ENCODE measurements around the gene CCDC148.

The CCDC148 gene

GRCh38 chr2:158144914-158145625, 311.5 kb downstream of the CCDC148 start:
- TF ChIP-seq CTCF (IDR thresholded peaks at IDR 0.05; ENCODE audit: low read depth, low read length), result no peak
- Histone ChIP-seq H3K9me3 (no peaks in the 10 kb centered on the region), H3K4me3 (ENCODE audit: low read depth, low read length) (no peak overlapping the region), H3K27me3 (no peaks in the 10 kb centered on the region), H3K4me1 (no peaks in the 10 kb centered on the region), H3K36me3 (no peaks in the 10 kb centered on the region)
- no peak for DNase-seq

GRCh38 chr2:158143703-158144360, 312.7 kb downstream of the CCDC148 start:
- DNase-seq, result no peak
- H3K4me3 ChIP-seq (ENCODE audit: low read depth, low read length), result no peak overlapping the region
- H3K9me3 ChIP-seq, result no peaks in the 10 kb centered on the region
- no peaks in the 10 kb centered on the region for H3K27me3 ChIP-seq
- TF ChIP-seq CTCF (IDR thresholded peaks at IDR 0.05; ENCODE audit: low read depth, low read length), result no peak
- H3K4me1 ChIP-seq, result no peaks in the 10 kb centered on the region
- no peaks in the 10 kb centered on the region for H3K36me3 ChIP-seq

- no peak overlapping the region for H3K4me3 ChIP-seq (ENCODE audit: low read depth, low read length)
- no peaks in the 10 kb centered on the region for H3K36me3 ChIP-seq
- TF ChIP-seq CTCF (IDR thresholded peaks at IDR 0.05; ENCODE audit: low read depth, low read length), result no peak
- H3K9me3 ChIP-seq, result no peaks in the 10 kb centered on the region
- H3K4me1 ChIP-seq, result no peaks in the 10 kb centered on the region
- DNase-seq, result no peak
- H3K27me3 ChIP-seq, result no peaks in the 10 kb centered on the region
Observed at GRCh38 chr2:158142568-158143332, 313.8 kb downstream of the CCDC148 start.

GRCh38 chr2:158142165-158142564, 314.4 kb downstream of the CCDC148 start:
- no peaks in the 10 kb centered on the region for H3K9me3 ChIP-seq
- no peaks in the 10 kb centered on the region for H3K4me1 ChIP-seq
- H3K27me3 ChIP-seq, result no peaks in the 10 kb centered on the region
- H3K36me3 ChIP-seq, result no peaks in the 10 kb centered on the region
- no peak for DNase-seq
- no peak for TF ChIP-seq CTCF (IDR thresholded peaks at IDR 0.05; ENCODE audit: low read depth, low read length)
- no peak overlapping the region for H3K4me3 ChIP-seq (ENCODE audit: low read depth, low read length)

- H3K4me1 ChIP-seq, result no peaks in the 10 kb centered on the region
- DNase-seq, result no peak
- no peaks in the 10 kb centered on the region for H3K36me3 ChIP-seq
- no peaks in the 10 kb centered on the region for H3K27me3 ChIP-seq
- TF ChIP-seq CTCF (IDR thresholded peaks at IDR 0.05; ENCODE audit: low read depth, low read length), result no peak
- no peak overlapping the region for H3K4me3 ChIP-seq (ENCODE audit: low read depth, low read length)
- H3K9me3 ChIP-seq, result no peaks in the 10 kb centered on the region
Observed at GRCh38 chr2:158140201-158140600, 316.4 kb downstream of the CCDC148 start.

Data from BE2C (cell line).